Hematopoietic multipotent progenitor cell treated with erythropoietin and hydrocortisone succinate and interleukin-3 and kit ligand, for 8 days (in vitro differentiated cells): ENCODE data around the gene NACA2.

ENCODE experiments used
- DNase-seq: peaks from one replicate; pipeline ENCODE4 v3.0.0-alpha.2; 2015

Gene NACA2

GRCh38 chr17:61543786-61544415 lies 47.1 kb downstream of the NACA2 start:
- no peak for DNase-seq

DNA sequence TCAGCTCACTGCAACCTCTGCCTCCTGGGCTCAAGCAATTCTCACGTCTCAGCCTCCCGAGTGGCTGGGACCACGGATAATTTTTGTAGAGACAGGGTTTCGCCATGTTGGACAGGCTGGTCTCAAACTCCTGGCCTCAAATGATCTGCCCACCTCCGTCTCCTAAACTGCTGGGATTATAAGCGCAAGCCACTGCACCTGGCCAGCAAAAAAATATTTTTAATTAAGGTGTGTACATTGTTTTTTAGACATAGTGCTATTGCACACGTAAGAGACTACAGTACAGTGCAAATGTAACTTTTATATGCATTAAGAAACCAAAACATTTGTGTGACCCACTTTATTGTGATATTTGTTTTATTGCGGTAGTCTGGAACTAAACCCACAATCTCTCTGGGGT lies 49.0 kb downstream of the NACA2 start:
- DNase-seq: no peak

- no peak for DNase-seq
Observed at GRCh38 chr17:61540874-61541273, 50.1 kb downstream of the NACA2 start.
